Body of pancreas (tissue), 4 donors: ENCODE data around the gene IYD. TPM values are rescaled to one million over a fixed set of nuclear protein-coding genes. Genes with fewer than 3 reads are reported as not detected.

Experiments
- ATAC-seq: fragments of 150-250 bp; one replicate; pipeline ENCODE4 v1.9.1; 2016
- DNase-seq, 4 donors: peaks; one replicate each; pipeline ENCODE4 v3.0.0-alpha.2; 2019
- H3K27ac ChIP-seq, 4 donors: fragments of 200-600 bp; sonication (generic); 1 replicate in 3 of 4; 2 replicates in 1 of 4; pipeline versions ENCODE4 v1.5.1 to v1.6.1; 2016 to 2019; ENCODE audit warnings: mild to moderate bottlenecking in 1 of 4, mixed read lengths in 1 of 4, moderate library complexity in 1 of 4
- H3K27me3 ChIP-seq, 2 donors: fragments of 200-600 bp; sonication (generic); one replicate each; pipeline ENCODE4 v1.6.0; 2016; ENCODE audit warnings: mild to moderate bottlenecking in 1 of 2
- H3K36me3 ChIP-seq, 2 donors: fragments of 200-600 bp; sonication (generic); replicated peaks in 1 of 2; 2 replicates each; pipeline ENCODE4 v1.5.1; 2016; ENCODE audit warnings: low read depth in 2 of 2; ENCODE audit not compliant: insufficient read depth in 1 of 2
- H3K4me1 ChIP-seq: fragments of 200-600 bp; sonication (generic); one replicate; pipeline ENCODE4 v1.6.0; 2016
- H3K4me3 ChIP-seq, 2 donors: fragments of 200-600 bp; sonication (generic); 1 replicate in 1 of 2; 2 replicates in 1 of 2; pipeline ENCODE4 v1.5.1; 2016 to 2019
- H3K9me3 ChIP-seq, 3 donors: fragments of 200-600 bp; sonication (generic); 1 replicate in 2 of 3; 2 replicates in 1 of 3; pipeline ENCODE4 v1.5.1; 2016
- POLR2A ChIP-seq, 3 donors: fragments of 450-650 bp; IDR thresholded peaks; one replicate each; pipeline ENCODE4 v1.6.1; 2016; ENCODE audit warnings: antibody characterized with exemption in 3 of 3, mild to moderate bottlenecking in 2 of 3
- WGBS, 2 donors: methylation state at CpG; one replicate each; pipeline ENCODE4 v1.1.5; 2017; 5-methylcytosine and 5-hydroxymethylcytosine counted together
- intact Hi-C: fragments of 100-400 bp; cut with DNase I; formaldehyde crosslinking; loops from one replicate; pipeline ENCODE4 v1.15.1; 2023
- total RNA-seq, 2 donors: library from RNA; depleted of rRNA; stranded (reverse); fragments of >200 nt; gene quantifications; one replicate each; pipeline ENCODE4 v1.1.0, GENCODE V29; 2016
- TF ChIP-seq, protein P1 (sequence below), 7 experiments: fragments of 450-650 bp in 4 of 7; fragments of 200-600 bp in 3 of 7; sonication (generic) in 3 of 7; IDR thresholded peaks; one replicate each; pipeline ENCODE4 v1.5.1; 2016 to 2019; ENCODE audit warnings: antibody characterized with exemption in 7 of 7

IYD gene
- total RNA-seq, 2 donors from 2014 or later = under 0.01 to 1.3 TPM

- ATAC-seq = no peak
- 81 to 84% methylated on average over 3 of the region's 3 CpGs for WGBS, 2 donors
- Histone ChIP-seq H3K4me3 (no peak overlapping the region), H3K27me3 (no peaks in the 10 kb centered on the region), H3K36me3 (no peaks in the 10 kb centered on the region), H3K4me1 (no peaks in the 10 kb centered on the region), H3K27ac (no peak overlapping the region), H3K9me3 (no peaks in the 10 kb centered on the region)
- no peak for DNase-seq
- TF ChIP-seq, protein P1, sequence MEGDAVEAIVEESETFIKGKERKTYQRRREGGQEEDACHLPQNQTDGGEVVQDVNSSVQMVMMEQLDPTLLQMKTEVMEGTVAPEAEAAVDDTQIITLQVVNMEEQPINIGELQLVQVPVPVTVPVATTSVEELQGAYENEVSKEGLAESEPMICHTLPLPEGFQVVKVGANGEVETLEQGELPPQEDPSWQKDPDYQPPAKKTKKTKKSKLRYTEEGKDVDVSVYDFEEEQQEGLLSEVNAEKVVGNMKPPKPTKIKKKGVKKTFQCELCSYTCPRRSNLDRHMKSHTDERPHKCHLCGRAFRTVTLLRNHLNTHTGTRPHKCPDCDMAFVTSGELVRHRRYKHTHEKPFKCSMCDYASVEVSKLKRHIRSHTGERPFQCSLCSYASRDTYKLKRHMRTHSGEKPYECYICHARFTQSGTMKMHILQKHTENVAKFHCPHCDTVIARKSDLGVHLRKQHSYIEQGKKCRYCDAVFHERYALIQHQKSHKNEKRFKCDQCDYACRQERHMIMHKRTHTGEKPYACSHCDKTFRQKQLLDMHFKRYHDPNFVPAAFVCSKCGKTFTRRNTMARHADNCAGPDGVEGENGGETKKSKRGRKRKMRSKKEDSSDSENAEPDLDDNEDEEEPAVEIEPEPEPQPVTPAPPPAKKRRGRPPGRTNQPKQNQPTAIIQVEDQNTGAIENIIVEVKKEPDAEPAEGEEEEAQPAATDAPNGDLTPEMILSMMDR (IDR thresholded peaks at IDR 0.05) = no peak
- no peak for TF ChIP-seq POLR2A (IDR thresholded peaks at IDR 0.05)
- intact Hi-C loops = no loop called here
Observed at GRCh38 chr6:150435360-150435759, 66.5 kb downstream of the IYD start.

DNA sequence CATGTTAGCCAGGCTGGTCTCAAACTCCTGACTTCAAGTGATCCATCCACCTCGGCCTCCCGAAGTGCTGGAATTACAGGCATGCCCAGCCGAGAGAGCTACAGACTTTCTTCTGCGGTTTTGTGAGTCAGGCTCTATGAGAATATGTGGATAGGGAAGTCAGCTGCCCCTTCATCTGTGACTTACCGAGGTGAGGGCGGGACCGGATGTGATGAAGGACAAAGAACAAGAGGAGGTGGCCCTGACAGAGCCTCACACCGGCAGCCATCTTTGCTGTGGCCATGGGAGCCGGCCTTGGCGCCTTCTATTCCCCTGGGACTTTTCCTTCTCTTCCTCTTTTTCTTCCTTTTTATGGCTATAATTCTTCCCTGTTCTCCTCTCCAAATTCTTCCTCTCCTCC is 67.0 kb downstream of the IYD start:
- no peaks in the 10 kb centered on the region for H3K9me3 ChIP-seq
- H3K27me3 ChIP-seq = no peaks in the 10 kb centered on the region
- no peaks in the 10 kb centered on the region for H3K36me3 ChIP-seq
- intact Hi-C loops = no loop called here
- WGBS, 2 donors = 77 to 84% methylated on average over 10 of the region's 10 CpGs
- H3K27ac ChIP-seq = no peak overlapping the region
- DNase-seq (no peak), ATAC-seq (no peak)
- H3K4me1 ChIP-seq = no peaks in the 10 kb centered on the region
- TF ChIP-seq POLR2A (IDR thresholded peaks at IDR 0.05) = no peak
- TF ChIP-seq, protein P1 (IDR thresholded peaks at IDR 0.05) = no peak
- H3K4me3 ChIP-seq = no peak overlapping the region

GRCh38 chr6:150439373-150439772 is 70.6 kb downstream of the IYD start:
- H3K4me1 ChIP-seq = no peaks in the 10 kb centered on the region
- H3K9me3 ChIP-seq = no peaks in the 10 kb centered on the region
- ATAC-seq = no peak
- intact Hi-C loops = no loop called here
- H3K4me3 ChIP-seq = no peak overlapping the region
- no peaks in the 10 kb centered on the region for H3K27me3 ChIP-seq
- H3K27ac ChIP-seq = no peak overlapping the region
- WGBS, 2 donors = 83 to 91% methylated on average over 8 of the region's 8 CpGs
- TF ChIP-seq POLR2A (IDR thresholded peaks at IDR 0.05) = no peak
- TF ChIP-seq, protein P1 (IDR thresholded peaks at IDR 0.05) = no peak
- DNase-seq = no peak
- no peaks in the 10 kb centered on the region for H3K36me3 ChIP-seq

GRCh38 chr6:150443621-150444020 is 74.8 kb downstream of the IYD start:
- DNase-seq = no peak
- Histone ChIP-seq H3K36me3 (no peaks in the 10 kb centered on the region), H3K27ac (no peak overlapping the region), H3K9me3 (no peaks in the 10 kb centered on the region), H3K4me3 (no peak overlapping the region), H3K27me3 (no peaks in the 10 kb centered on the region), H3K4me1 (no peaks in the 10 kb centered on the region)
- intact Hi-C loops = no loop called here
- WGBS, 2 donors = 43 to 56% methylated on average over 4 of the region's 5 CpGs
- no peak for TF ChIP-seq POLR2A (IDR thresholded peaks at IDR 0.05)
- TF ChIP-seq, protein P1 (IDR thresholded peaks at IDR 0.05) = no peak
- ATAC-seq = no peak

GRCh38 chr6:150444308-150444707 is 75.5 kb downstream of the IYD start:
- Histone ChIP-seq H3K4me3 (no peak overlapping the region), H3K4me1 (no peaks in the 10 kb centered on the region), H3K27ac (no peak overlapping the region), H3K36me3 (no peaks in the 10 kb centered on the region), H3K27me3 (no peaks in the 10 kb centered on the region), H3K9me3 (no peaks in the 10 kb centered on the region)
- ATAC-seq (no peak), DNase-seq (no peak)
- TF ChIP-seq POLR2A (IDR thresholded peaks at IDR 0.05) = no peak
- TF ChIP-seq, protein P1 (IDR thresholded peaks at IDR 0.05) = no peak
- 63 to 64% methylated on average over 6 of the region's 6 CpGs for WGBS, 2 donors
- intact Hi-C loops = no loop called here
